T follicular helper cell (primary cell): ENCODE measurements around the gene PRXL2B.
"Not testable (repeated sequence)": the region's sequence is repeated elsewhere in the genome, so short reads cannot be mapped to it uniquely, and the experiment has no call there.

ENCODE experiments used
- DNase-seq: peaks from one replicate; pipeline ENCODE4 v3.0.0-alpha.2; 2020; ENCODE audit warnings: low read depth

PRXL2B gene

DNA sequence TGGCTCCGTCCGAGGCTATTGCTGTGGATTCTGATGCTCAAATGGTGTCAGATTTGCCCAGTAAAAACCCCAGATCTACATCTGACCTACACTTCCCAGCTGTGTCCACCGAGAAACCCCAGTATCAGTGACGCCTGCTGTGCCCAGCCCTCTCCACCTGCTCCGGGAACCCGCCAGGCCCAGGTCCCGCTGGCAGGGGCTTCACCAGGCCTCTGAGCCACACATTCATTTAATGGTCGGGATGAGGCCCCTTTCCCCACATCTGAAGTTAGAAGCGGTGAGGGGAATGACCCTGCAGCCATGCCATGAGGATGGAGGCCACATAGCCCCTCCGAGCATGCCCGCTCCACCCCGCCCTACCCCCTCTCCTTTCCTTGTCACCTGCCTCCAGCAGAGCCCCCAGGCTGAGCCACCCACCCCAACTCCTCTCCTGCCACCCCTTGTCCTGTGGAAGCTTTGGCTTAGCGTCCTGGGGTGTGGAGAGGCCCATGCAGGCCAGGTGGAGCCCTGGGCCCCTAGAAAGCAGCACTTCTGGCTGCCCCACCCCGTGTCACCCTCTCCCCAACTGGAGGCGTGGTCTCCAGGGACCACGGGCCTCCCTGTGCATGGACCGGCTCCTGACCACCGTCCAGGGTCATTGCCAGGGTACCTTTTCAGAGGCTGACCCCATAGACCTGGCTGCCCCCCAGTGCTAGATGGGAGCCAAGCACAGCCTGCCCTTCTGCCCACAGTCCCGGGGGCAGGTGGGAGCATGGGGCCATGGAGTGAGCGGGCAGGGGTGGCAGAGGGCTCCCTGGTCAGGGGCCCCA lies 22.4 kb upstream of the PRXL2B start:
- no peak for DNase-seq

DNA sequence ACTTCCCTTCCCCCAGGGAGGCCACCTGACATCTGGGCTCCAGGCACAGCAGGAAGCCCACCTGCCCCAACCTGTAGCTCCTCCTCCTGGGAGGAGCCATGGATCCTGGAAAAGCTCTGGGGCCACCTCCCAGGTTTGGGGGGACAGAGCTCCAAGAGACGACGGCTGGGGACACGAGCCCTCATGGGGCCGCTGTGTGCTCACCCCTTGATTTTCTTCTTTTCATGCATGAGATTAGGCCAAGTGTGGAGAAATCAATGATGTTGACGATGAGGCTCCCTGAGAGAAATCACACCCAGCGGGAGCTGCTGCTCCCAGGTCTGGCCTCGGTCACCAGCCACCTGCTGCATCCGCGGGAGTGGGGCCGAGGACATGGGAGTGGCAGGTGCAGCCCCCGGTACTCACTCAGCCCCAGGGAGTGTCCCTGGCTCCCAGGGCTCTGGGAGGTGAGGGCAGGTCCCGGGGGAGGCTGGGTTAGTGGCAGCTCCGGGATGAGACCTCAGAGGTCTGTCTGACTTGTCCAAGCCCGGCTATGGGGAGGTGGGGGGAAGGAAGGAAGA lies 21.7 kb upstream of the PRXL2B start:
- DNase-seq, result no peak

DNA sequence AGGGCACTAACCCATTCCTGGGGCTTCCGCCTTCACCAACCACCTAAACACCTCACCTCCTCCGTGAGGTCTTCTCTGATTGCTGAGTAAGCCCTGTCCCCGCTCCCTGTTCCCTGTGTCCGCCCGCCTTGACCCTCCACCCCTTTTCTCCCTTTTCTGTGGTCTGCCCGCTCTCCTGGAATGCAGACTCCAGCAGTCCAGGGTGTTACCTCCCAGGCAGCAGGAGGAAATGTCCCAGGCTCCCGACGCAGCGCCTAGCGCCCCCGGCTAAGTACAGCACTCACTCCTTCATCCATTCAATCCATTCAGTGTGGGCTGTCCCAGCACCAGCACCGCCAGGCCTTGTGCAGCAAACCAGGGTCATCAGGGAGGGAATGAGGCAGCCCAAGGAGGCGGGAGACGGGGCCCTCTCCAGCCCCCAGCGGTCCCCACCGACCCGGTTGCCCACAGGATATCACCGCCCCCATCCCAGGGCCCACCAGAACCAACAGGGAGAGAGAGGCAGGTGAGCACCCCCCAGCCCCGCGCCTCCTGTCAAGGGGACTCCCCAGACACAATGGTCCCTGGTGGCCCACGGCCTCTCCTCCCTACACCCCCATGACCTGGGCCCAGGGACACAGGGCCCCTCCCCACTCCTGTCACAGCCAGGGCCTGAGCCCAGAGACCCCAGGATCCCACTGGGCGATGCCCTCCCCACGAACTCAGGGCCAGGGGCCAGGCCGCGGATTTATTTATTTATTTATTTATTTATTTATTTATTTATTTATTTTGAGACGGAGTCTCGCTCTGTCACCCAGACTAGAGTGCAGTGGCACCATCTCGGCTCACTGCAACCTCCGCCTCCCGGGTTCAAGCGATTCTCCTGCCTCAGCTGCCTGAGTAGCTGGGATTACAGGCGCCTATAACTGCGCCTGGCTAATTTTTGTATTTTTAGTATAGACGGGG lies 20.2 kb upstream of the PRXL2B start:
- DNase-seq, result no peak

DNA sequence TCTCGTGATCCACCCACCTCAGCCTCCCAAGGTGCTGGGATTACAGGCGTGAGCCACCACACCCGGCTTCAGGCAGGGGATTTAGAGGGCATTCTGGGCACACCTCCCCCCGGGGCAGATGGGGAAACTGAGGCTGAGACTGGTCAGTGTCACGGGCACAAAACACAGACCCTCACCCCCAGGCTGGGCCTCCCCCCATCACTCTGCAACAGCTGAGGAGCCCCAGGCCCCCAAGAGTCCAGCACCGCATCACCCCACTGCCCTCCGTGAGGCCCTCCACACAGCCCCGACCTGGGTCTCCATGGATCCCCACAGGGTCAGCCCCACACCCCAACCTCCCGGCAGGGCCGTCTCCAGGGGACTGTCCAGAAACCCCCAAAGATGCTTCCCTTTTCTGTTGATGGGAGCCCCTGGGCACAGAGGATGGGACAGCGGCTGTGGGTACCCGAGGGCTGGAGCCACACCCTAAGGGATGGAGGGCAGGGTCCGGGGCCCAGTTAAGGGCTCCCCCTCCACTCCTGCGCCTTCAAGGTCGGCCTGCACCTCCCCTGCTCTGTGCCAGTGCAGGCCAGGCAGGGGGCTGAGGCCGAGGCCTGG lies 19.4 kb upstream of the PRXL2B start:
- no peak for DNase-seq

DNA sequence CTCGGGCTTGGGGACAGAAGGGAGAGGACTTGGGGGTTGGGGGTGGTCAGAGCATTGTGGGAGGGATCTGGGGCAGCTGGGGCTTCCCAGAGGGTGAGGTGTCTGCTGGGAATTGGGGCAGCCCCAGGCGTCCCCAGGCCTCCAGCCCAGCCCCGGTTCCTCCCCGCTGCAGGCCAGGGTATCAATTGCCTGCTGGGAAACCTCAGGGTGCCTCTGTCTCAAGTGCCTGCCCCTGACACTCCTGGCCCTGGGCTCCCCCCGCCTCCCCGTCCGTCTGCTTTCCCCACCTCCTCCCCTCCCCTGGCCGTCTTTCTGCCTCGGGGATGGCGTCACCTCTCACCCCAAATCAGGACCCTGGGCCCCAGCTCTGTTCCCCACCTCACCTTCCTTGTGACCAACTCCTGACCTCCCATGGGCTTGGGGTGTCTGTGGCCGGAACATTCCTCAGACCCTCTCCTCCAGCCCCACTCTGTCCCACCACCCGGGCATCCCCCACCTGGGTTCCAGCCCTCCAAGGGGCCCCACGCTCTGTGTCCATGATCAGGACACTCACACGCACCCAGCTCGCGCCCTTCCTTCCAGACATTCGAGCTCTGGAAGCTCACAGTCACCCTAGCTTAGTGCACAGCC lies 18.3 kb upstream of the PRXL2B start:
- DNase-seq, result not testable (repeated sequence)

DNA sequence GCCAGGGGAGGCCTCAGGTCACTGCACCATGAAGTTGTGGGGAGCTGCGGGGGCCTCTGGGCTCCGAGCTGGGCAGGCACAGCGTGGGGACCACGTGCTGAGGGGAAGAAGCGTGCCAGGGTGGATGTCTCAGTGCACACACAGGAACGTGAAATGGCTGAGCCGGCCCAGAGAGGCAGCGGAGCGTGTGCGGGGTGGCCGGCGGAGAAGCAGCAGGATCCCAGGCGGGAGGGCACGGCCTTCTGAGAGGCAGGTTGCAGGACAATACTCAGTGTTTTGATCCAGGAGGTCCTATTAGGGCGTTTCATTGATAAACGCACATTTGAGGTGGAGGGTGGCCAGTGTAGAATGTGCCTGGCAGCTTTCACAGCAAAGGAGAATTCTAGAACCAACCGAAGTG lies 17.5 kb upstream of the PRXL2B start:
- DNase-seq, result no peak

DNA sequence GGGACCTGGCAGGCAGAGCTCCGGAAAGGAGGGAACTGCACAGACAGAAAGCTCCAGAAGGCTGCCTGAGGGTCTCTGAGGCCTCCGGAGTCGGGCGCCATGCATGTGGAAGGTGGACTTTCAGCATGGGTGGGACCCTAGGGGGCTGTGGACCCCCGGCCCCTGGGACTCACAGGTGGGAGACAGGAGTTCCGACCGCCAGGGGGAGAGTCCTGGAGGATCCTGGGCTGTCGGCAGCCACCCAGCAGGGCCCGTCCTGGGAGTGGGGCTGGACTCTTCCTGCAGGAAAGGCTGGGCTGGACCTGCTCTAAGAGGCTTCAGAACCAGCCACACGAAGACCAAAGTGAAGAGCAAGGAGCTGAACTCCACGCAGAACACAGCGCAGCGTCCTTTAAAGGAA lies 16.9 kb upstream of the PRXL2B start:
- not testable (repeated sequence) for DNase-seq

DNA sequence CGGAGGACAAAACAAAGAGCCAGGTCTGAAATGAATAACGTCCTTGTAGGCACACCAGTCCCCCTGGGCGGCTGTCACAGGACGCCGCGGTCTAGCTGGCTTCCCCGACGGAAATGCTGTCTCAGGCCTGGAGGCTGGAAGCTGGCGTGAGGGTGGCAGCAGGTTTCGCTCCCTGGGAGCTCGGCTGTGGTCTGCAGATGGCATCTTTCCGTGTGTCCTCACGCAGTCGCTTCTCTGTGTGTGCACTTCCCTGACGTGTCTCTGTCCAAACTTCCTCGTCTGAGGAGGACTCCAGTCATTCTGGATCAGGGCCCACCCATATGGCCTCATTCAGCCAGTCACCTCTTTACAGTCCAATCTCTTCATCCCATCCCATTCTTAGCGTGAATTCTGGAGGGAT lies 16.2 kb upstream of the PRXL2B start:
- DNase-seq, result no peak

DNA sequence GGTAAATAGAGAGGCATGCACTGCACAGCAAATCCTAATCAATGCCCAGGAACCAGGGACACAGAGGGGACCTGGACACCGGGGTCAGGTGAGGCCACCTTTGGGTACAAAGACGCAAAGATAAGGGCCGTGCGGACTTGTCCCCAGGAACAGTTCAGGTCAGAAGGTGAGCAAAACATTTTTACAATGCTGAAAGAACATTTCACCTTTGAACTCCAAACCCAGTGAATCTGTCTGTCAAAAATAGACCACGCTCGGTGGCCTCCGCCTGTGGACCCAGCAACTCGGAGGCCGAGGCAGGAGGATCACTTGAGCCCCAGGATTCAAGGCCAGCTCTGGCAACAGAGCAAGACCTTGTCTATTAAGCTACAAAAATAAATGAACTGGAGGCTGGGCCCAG lies 15.2 kb upstream of the PRXL2B start:
- no peak for DNase-seq

DNA sequence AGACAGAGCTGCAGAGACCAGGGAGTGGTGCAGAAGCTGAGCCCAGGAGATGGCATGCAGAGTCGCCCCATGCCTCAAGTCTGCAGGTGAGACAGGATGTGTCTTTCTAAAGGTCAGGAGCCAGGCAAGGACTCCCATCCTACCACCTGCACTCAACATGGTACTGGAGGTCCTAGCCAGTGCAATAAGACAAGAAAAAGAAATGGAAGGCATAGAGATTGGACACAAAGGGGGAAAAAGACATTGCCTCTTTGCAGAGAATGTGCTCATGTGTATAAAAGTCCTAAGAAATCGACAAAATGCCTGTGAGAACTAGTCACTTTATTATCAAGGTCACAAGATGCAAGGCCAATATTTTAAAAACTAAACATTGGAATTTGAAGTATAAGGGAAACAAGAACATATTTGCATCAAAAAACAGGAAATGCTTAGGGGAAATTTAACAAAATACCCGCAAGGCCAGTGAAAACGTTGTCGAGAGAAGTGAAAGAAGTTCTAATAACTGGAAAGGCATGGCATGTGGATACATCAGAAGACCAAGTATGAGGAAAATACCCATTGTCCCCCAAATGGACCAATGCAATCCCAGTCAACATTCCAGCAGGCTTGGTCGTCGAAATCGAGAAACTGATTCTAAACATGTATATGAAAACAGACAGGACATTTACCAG lies 13.2 kb upstream of the PRXL2B start:
- DNase-seq, result no peak

DNA sequence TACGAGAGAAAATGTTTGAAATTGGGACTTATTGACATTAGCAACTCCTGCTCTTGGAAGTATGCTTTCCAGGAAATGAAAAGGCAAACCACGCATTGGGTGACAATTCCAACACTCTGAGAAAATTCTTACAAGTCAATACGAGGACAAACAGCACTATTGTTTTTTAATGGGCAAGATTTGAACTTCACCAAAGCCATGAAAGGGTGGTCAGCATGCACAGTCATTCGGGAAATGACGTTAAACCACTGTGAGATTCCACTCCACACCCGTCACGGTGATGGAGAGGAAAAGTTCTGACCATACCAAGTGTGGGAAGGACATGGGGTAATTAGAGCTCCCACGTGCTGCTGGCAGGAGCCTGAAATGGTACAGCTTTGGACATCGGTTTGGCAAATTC lies 12.2 kb upstream of the PRXL2B start:
- no peak for DNase-seq

DNA sequence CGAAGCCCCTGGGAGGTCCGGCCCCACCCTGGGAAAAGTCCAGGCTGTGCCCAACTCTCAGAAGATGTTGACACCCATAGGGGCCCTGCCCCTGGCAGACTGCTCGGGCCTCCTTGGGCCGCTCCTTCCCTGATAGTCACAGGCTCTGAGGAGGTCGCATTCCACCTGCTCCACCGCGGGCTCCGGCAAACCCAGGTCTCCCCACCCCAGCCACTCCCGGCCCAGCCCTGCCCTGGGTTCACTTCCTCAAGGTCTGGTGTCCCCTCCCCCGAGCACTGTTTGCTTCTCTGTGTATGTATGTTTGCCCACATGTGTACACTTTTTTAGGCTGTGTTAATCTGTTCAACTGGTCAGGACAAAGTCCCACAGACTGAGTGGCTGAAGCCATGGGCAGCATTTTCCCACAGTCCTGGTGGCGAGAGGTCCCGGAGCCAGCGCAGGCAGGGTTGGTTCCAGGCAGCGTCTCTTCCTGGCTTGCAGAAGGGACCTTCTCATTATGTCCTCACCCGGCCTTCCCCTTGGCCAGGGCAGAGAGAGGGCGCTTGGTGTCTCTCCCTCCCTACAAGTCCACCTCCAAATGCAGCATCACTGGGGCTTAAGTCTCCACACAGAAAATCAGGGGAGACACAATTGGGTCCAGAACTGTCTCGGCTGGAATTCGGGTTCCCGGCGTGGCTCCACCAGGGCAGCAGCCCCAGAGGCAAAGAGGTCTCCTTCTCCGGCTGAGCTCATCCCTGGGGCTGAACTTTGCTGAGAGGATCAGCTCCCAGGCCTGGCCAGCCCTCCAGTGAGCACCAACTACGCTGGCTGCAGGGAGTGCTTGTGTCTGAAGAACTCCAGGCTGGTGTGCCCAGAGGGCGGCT lies 10.5 kb upstream of the PRXL2B start:
- DNase-seq, result no peak

DNA sequence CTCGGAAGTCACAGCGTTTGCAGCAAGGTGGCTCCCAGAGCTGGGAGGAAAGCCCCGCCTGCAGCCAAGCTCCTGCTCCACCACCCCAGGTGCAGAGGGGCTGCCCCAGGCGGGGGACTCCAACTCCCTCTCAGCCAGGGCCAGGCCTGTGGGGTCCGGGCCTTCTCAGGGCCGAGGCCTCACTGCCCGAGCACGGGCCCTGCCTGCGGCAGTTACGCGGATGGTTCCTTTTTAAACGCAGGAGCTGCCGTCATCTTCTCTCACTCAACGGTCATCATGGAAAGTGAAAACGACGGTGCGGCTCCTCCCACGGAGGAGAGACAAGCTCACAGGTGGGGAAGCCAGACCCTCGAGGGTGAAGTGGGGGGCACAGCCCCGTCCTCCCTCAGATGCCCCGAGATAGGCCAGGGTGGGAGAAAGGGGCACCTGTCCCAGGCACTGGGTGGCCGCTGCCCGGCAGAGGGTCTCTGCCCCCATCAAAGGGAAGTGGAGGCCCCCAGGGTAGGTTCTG lies 9.0 kb upstream of the PRXL2B start:
- peak; percentile 46 for DNase-seq

DNA sequence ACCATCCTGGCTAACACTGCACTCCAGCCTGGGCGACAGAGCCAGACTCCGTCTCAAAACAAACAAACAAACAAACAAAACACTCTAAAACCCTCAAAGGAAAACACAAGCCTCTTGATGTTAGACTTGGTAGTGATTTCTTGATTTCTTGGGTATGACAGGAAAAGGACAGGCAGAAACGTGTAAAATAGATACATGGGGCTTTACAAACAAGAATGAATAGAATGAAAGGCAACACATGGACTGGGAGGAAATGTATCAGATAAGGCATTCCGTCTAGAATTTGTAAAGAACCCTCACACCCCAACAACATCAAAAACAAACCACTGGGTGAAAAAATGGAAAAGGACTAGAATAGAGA lies 7.8 kb upstream of the PRXL2B start:
- no peak for DNase-seq

DNA sequence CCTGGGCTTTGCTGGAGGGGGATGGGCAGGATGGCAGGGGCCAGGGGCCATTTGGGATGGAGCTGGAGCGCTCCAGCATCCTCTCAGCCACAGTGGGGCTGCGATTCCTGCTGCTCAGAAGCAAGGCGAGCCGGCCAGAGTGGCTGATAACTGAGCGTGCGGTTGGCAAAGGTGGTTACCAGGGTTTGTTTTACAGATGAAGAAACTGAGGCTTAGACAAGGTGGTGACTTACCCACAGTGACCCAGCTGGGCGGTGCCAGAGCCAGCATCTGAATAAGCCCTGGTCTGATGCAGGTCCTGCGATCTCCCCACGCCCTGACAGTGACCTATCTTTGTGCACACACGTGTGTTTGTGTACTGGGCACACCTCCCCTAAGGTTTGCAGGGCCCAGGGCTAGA lies 5.9 kb upstream of the PRXL2B start:
- DNase-seq, result no peak

DNA sequence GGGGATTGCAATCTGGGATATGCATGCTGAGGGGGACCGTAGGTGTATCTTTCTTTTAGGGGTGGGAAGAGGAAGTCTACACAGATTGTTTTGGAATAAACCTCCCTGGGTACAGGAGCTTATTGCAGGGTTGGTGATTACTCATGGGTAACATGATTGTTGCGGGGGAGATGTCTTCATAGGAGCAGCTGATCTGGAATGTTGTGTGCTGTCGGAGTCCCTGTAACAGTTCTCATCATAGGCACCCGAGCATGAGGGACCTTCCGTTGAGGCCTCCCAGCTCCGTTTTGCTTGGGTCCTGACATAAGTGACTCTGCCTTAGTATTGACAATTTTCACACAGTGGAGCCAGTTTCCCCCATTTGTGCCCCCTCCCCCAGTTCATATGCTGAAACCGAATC lies 4.2 kb upstream of the PRXL2B start:
- DNase-seq, result no peak

DNA sequence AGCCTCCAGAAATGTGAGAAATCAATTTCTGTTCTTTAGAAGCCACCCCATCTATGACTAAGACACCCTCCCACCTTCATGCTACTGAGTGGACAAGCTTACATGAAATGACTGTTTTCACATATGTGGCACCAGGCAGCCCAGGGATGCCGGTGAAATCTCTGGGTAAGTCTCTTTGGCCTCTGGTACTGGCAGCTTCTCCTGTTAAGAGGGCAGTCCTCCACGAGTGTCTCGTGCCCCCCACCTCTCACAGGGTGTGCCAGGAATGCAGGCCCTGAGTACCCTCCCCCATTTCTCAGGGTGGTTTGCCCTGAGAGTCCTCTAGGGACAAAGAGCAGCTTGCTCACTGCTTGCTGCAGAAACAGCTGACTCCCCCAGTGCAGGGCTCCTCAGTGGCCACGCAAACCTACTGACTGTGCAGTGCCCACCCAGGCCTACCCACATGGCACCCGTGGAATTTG lies 3.2 kb upstream of the PRXL2B start:
- no peak for DNase-seq

DNA sequence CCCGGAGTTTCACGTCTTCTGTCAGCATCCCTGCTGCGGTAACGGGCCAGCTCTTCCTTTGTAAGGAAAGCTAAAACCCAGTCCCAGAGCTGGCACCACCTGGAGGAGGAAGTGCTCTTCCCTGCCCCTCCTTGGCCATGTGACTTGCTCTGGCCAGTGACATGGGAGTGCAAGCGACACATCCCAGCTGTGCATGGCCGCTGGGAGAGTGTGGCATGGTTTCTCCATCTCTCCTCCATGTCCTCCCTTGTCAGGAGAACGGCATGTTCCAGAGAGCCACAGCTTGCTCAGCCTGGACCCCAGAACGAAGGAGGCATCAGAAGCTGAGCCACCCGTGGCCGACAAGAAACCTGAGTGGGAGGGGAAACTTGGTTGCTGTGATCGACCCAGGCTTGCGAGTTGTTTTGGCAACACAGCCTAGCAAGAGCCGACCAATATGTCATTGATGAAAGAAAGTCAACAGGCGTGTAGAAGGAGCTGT lies 2.7 kb upstream of the PRXL2B start:
- peak; percentile 54 for DNase-seq

DNA sequence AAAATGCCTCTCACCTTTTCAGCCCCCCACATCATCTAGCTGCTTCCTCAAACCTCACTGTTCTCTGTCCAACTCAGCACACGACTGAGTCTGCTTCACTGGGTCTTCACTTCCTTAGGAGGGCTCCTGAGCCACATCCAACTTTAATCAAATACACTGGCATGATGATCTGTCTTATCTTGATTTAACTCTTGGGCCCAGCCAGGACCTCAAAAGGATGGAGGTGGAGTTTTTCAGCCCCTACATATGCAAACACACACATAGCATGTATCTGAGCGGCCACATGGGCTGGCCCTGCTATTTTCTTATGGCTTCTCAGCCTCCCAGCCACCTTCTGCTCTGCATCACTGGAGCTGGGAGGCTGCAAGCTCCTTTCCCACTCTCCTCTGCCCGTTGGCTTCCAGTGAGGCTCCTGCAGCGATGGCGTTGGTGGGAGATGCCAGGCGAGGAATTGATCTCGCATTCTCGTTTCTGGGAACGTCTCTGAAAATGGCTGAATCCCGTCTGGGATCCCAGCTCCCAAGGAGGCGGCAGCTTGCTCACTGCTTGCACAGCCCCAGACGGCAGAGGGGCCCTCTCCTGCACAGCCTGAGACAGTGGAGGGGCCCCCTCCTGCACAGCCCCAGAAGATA lies 1.8 kb upstream of the PRXL2B start:
- DNase-seq, result no peak
